H9 (cell line): ENCODE results near the gene ULK2. TPM values are rescaled to one million over a fixed set of nuclear protein-coding genes. Genes with fewer than 3 reads are reported as not detected.

Experiments used
- DNase-seq: peaks from one replicate; pipeline ENCODE4 v3.0.0-alpha.2; 2017
- H2AFZ ChIP-seq: one replicate; pipeline ENCODE4 v1.6.1; 2013; ENCODE audit warnings: mild to moderate bottlenecking, low read length, control low read depth, moderate library complexity
- H2AK5ac ChIP-seq: 2 replicates; pipeline ENCODE4 v1.6.1; 2013; ENCODE audit warnings: low read length, control low read depth, mixed read lengths; ENCODE audit not compliant: insufficient read length
- H2BK120ac ChIP-seq: one replicate; pipeline ENCODE4 v1.6.1; 2013; ENCODE audit warnings: low read depth, mild to moderate bottlenecking, low read length, control low read depth, inconsistent platforms; ENCODE audit not compliant: poor library complexity, severe bottlenecking
- H2BK12ac ChIP-seq: 2 replicates; pipeline ENCODE4 v1.6.1; 2013; ENCODE audit warnings: low read length, control low read depth, mixed read lengths, low read depth; ENCODE audit not compliant: insufficient read length
- H2BK15ac ChIP-seq: 2 replicates; pipeline ENCODE4 v1.6.1; 2013; ENCODE audit warnings: low read depth, low read length, control low read depth
- H2BK20ac ChIP-seq: one replicate; pipeline ENCODE4 v1.6.1; 2013; ENCODE audit warnings: low read depth, mild to moderate bottlenecking, low read length, control low read depth, inconsistent platforms; ENCODE audit not compliant: poor library complexity, severe bottlenecking
- H2BK5ac ChIP-seq: 2 replicates; pipeline ENCODE4 v1.6.1; 2013; ENCODE audit warnings: low read length, control low read depth, mixed read lengths; ENCODE audit not compliant: insufficient read length
- H3K14ac ChIP-seq: 2 replicates; pipeline ENCODE4 v1.6.1; 2013; ENCODE audit warnings: low read length, control low read depth; ENCODE audit not compliant: insufficient read depth
- H3K18ac ChIP-seq: 2 replicates; pipeline ENCODE4 v1.6.1; 2013; ENCODE audit warnings: low read depth, mild to moderate bottlenecking, mixed read lengths, low read length, control low read depth; ENCODE audit not compliant: insufficient read length
- H3K23ac ChIP-seq: 2 replicates; pipeline ENCODE4 v1.6.1; 2013; ENCODE audit warnings: low read length, control low read depth, mixed read lengths, low read depth; ENCODE audit not compliant: insufficient read length
- H3K23me2 ChIP-seq: 2 replicates; pipeline ENCODE4 v1.6.1; 2013; ENCODE audit warnings: low read depth, mild to moderate bottlenecking, mixed read lengths, low read length, control low read depth; ENCODE audit not compliant: insufficient read length, poor library complexity, severe bottlenecking
- H3K27ac ChIP-seq: 2 replicates; pipeline ENCODE4 v1.5.1; 2013; ENCODE audit warnings: low read length, control low read depth, mixed read lengths, low read depth; ENCODE audit not compliant: insufficient read length
- H3K27me3 ChIP-seq: 2 replicates; pipeline ENCODE4 v1.6.1; 2013; ENCODE audit warnings: low read length, control low read depth, inconsistent platforms; ENCODE audit not compliant: insufficient read depth
- H3K4ac ChIP-seq: 2 replicates; pipeline ENCODE4 v1.6.1; 2013; ENCODE audit warnings: low read depth, mild to moderate bottlenecking, control low read depth, inconsistent platforms, low read length, moderate library complexity
- H3K4me1 ChIP-seq: 2 replicates; pipeline ENCODE4 v1.6.1; 2013; ENCODE audit warnings: low read length, control low read depth, inconsistent platforms; ENCODE audit not compliant: insufficient read depth
- H3K4me2 ChIP-seq: 2 replicates; pipeline ENCODE4 v1.6.1; 2013; ENCODE audit warnings: low read length, control low read depth, mixed read lengths; ENCODE audit not compliant: insufficient read length, insufficient read depth
- H3K56ac ChIP-seq: 2 replicates; pipeline ENCODE4 v1.6.1; 2013; ENCODE audit warnings: low read depth, mild to moderate bottlenecking, mixed read lengths, low read length, control low read depth; ENCODE audit not compliant: insufficient read length
- H3K79me1 ChIP-seq: 2 replicates; pipeline ENCODE4 v1.6.1; 2013; ENCODE audit warnings: low read depth, mild to moderate bottlenecking, moderate library complexity, low read length, control low read depth, inconsistent platforms; ENCODE audit not compliant: insufficient read depth, poor library complexity, severe bottlenecking
- H3K79me2 ChIP-seq: 2 replicates; pipeline ENCODE4 v1.6.1; 2013; ENCODE audit warnings: low read length, control low read depth, inconsistent platforms; ENCODE audit not compliant: insufficient read depth
- H3K9ac ChIP-seq: 2 replicates; pipeline ENCODE4 v1.6.1; 2013; ENCODE audit warnings: low read length, control low read depth, mixed read lengths; ENCODE audit not compliant: insufficient read length; ENCODE audit errors: extremely low read depth
- H3K9me3 ChIP-seq: one replicate; pipeline ENCODE4 v1.6.1; 2013; ENCODE audit warnings: low read depth, low read length, inconsistent platforms; ENCODE audit not compliant: control insufficient read depth
- H3T11ph ChIP-seq: one replicate; pipeline ENCODE4 v1.6.1; 2013; ENCODE audit warnings: mild to moderate bottlenecking, low read length, control low read depth, inconsistent platforms
- H4K20me1 ChIP-seq: one replicate; pipeline ENCODE4 v1.6.1; 2013; ENCODE audit not compliant: control insufficient read depth, insufficient read length, insufficient read depth
- H4K5ac ChIP-seq: 2 replicates; pipeline ENCODE4 v1.6.1; 2013; ENCODE audit warnings: low read depth, mild to moderate bottlenecking, mixed read lengths, low read length, control low read depth; ENCODE audit not compliant: insufficient read length
- H4K8ac ChIP-seq: replicated peaks from 2 replicates; pipeline ENCODE4 v1.6.1; 2013; ENCODE audit warnings: low read length, control low read depth, mixed read lengths, low read depth; ENCODE audit not compliant: insufficient read length
- H4K91ac ChIP-seq: 2 replicates; pipeline ENCODE4 v1.6.1; 2013; ENCODE audit warnings: low read depth, mild to moderate bottlenecking, moderate library complexity, mixed read lengths, low read length, control low read depth; ENCODE audit not compliant: insufficient read length
- H3K27ac Mint-ChIP-seq, 3 experiments: 2 replicates in 2 of 3; 3 replicates in 1 of 3; pipeline ENCODE4 v1.8.0; 2020 to 2021; ENCODE audit warnings: mixed read lengths in 3 of 3, mild to moderate bottlenecking in 1 of 3, moderate library complexity in 1 of 3
- H3K27me3 Mint-ChIP-seq: 2 replicates; pipeline ENCODE4 v1.8.0; 2021; ENCODE audit warnings: low read depth, mild to moderate bottlenecking, moderate library complexity, mixed read lengths
- H3K36me3 Mint-ChIP-seq, 3 experiments: 2 replicates in 2 of 3; 3 replicates in 1 of 3; pipeline ENCODE4 v1.8.0; 2020 to 2021; ENCODE audit warnings: low read depth in 3 of 3, mixed read lengths in 3 of 3; ENCODE audit not compliant: insufficient read depth in 1 of 3
- H3K4me1 Mint-ChIP-seq, 2 experiments: 2 replicates each; pipeline ENCODE4 v1.8.0; 2020; ENCODE audit warnings: mixed read lengths in 2 of 2
- H3K4me3 Mint-ChIP-seq, 2 experiments: 2 replicates in 1 of 2; 3 replicates in 1 of 2; pipeline ENCODE4 v1.8.0; 2020 to 2021; ENCODE audit warnings: mild to moderate bottlenecking in 2 of 2, mixed read lengths in 2 of 2, moderate library complexity in 1 of 2
- H3K9me3 Mint-ChIP-seq, 2 experiments: 2 replicates in 1 of 2; 3 replicates in 1 of 2; pipeline ENCODE4 v1.8.0; 2020; ENCODE audit warnings: mild to moderate bottlenecking in 2 of 2, mixed read lengths in 2 of 2, moderate library complexity in 1 of 2
- WGBS: extraction: QIAGEN DNeasy Blood & Tissue Kit; methylation state at CpG from one replicate; pipeline ENCODE4 v1.1.7; 2013; ENCODE audit warnings: missing lambda C conversion rate, low lambda C conversion rate, mixed read lengths; ENCODE audit not compliant: insufficient read length; ENCODE audit errors: extremely low coverage; 5-methylcytosine and 5-hydroxymethylcytosine counted together
- total RNA-seq: library from RNA; stranded (reverse); gene quantifications from 2 replicates; pipeline ENCODE4 v1.2.1, GENCODE V29; 2021
- TF ChIP-seq, protein P1 (sequence below): fragments of 200-600 bp; sonication (generic); conservative IDR thresholded peaks from 3 replicates; pipeline ENCODE4 v1.8.0; 2021; ENCODE audit warnings: antibody characterized with exemption, mild to moderate bottlenecking

The ULK2 gene
- total RNA-seq, 1 experiment from 2014 or later = 11.5 TPM

DNA sequence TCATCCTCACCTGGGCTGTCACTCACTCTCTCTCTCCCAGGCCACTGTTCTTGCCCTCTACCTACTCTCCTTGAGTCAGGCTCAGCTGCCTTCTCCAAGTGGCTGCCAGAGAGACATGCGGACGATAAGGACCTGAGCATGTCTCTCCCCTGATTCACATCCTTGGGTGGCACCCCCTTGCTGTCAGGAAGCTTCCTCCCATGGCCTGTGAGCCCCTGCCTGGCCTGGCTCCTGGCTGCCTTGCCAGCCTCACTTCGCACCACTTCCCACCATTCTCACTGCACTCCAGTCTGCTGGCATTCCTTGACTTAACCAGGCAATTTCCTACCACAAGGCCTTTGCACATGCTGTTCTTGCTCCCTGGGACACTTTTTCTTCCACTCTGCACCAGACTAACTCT, 116.9 kb downstream of the ULK2 start:
- Histone ChIP-seq H3K23me2 (no peaks in the 10 kb centered on the region), H4K91ac (no peak overlapping the region), H2BK15ac (no peak overlapping the region), H3K23ac (no peak overlapping the region), H3K9me3 (no peaks in the 10 kb centered on the region), H3K4me2 (no peak overlapping the region), H3K27ac (no peak overlapping the region), H4K20me1 (no peaks in the 10 kb centered on the region), H4K8ac (no peak overlapping the region), H2BK5ac (no peak overlapping the region), H3K56ac (no peak overlapping the region), H3K27me3 (no peaks in the 10 kb centered on the region), H2BK12ac (no peak overlapping the region), H3K18ac (no peak overlapping the region), H3K14ac (no peak overlapping the region), H3K79me1 (no peaks in the 10 kb centered on the region), H3K9ac (no peak overlapping the region), H4K5ac (no peak overlapping the region), H2BK20ac (no peak overlapping the region), H3K4me1 (no peaks in the 10 kb centered on the region), H3K4ac (no peak overlapping the region), H2AFZ (no peak overlapping the region), H2AK5ac (no peak overlapping the region), H2BK120ac (no peak overlapping the region), H3K79me2 (no peaks in the 10 kb centered on the region), H3T11ph (no peak overlapping the region)
- TF ChIP-seq, protein P1, sequence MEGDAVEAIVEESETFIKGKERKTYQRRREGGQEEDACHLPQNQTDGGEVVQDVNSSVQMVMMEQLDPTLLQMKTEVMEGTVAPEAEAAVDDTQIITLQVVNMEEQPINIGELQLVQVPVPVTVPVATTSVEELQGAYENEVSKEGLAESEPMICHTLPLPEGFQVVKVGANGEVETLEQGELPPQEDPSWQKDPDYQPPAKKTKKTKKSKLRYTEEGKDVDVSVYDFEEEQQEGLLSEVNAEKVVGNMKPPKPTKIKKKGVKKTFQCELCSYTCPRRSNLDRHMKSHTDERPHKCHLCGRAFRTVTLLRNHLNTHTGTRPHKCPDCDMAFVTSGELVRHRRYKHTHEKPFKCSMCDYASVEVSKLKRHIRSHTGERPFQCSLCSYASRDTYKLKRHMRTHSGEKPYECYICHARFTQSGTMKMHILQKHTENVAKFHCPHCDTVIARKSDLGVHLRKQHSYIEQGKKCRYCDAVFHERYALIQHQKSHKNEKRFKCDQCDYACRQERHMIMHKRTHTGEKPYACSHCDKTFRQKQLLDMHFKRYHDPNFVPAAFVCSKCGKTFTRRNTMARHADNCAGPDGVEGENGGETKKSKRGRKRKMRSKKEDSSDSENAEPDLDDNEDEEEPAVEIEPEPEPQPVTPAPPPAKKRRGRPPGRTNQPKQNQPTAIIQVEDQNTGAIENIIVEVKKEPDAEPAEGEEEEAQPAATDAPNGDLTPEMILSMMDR = no peak
- Mint-ChIP-seq H3K36me3 (no peaks in the 10 kb centered on the region), H3K9me3 (peaks cover 0 to 3% of the 10 kb centered on the region in 2 experiments; a peak in 1 of 5 replicates), H3K27ac (no peak overlapping the region), H3K27me3 (peaks cover 10% of the 10 kb centered on the region), H3K4me1 (peaks cover 18 to 25% of the 10 kb centered on the region in 2 experiments), H3K4me3 (no peak overlapping the region)
- no CpG with 5 or more reads among the region's 3 CpGs for WGBS
- DNase-seq = no peak
